HFFc6 (cell line): ENCODE data around the gene KAT8. TPM values are rescaled to one million over a fixed set of nuclear protein-coding genes. Genes with fewer than 3 reads are reported as not detected.

Source experiments
- DNase-seq: peaks from one replicate; pipeline ENCODE4 v3.0.0-alpha.2; 2018
- H3K27ac Mint-ChIP-seq: 2 replicates; pipeline ENCODE4 v1.8.0; 2020; ENCODE audit warnings: mild to moderate bottlenecking, mixed read lengths
- H3K27me3 Mint-ChIP-seq: 2 replicates; pipeline ENCODE4 v1.8.0; 2021; ENCODE audit warnings: mild to moderate bottlenecking, moderate library complexity, mixed read lengths; ENCODE audit not compliant: insufficient read depth
- H3K36me3 Mint-ChIP-seq: 2 replicates; pipeline ENCODE4 v1.8.0; 2021; ENCODE audit warnings: low read depth, mixed read lengths
- H3K4me1 Mint-ChIP-seq: 2 replicates; pipeline ENCODE4 v1.8.0; 2020; ENCODE audit warnings: low read depth, mixed read lengths
- H3K4me3 Mint-ChIP-seq: 2 replicates; pipeline ENCODE4 v1.8.0; 2020; ENCODE audit warnings: mild to moderate bottlenecking, moderate library complexity, mixed read lengths
- H3K9me3 Mint-ChIP-seq: 2 replicates; pipeline ENCODE4 v1.8.0; 2020; ENCODE audit warnings: mild to moderate bottlenecking, mixed read lengths
- CTCF ChIP-seq: fragments of 200-600 bp; sonication (generic); IDR thresholded peaks from 2 replicates; pipeline ENCODE4 v1.5.0; 2021; ENCODE audit warnings: antibody characterized with exemption, mild to moderate bottlenecking
- total RNA-seq, 6 experiments: library from RNA; stranded (reverse); fragmentation: NEBNext Ultra II Directional; extraction: Animal tissue kit (Norgen Biotek cat#: 25700); gene quantifications; 2 replicates in 1 of 6; 3 replicates in 5 of 6; pipeline ENCODE4 v1.2.3, GENCODE V29; 2021

KAT8 gene
- total RNA-seq, 6 experiments from 2014 or later: 28.1 to 31.8 (median 29.6) TPM

GRCh38 chr16:31127182-31127581 is 9.7 kb downstream of the KAT8 start:
- Mint-ChIP-seq H3K4me3 (no peak overlapping the region), H3K36me3 (peaks cover 2% of the 10 kb centered on the region; the same call in 1 of the 2 replicates), H3K9me3 (no peaks in the 10 kb centered on the region), H3K27me3 (peaks cover 4% of the 10 kb centered on the region; the same call in 1 of the 2 replicates), H3K27ac (no peak overlapping the region; the same call in 1 of the 2 replicates), H3K4me1 (no peaks in the 10 kb centered on the region)
- no peak for DNase-seq
- no peak for TF ChIP-seq CTCF

- H3K27ac Mint-ChIP-seq: peak overlapping the region; percentile 12; the same call in 1 of the 2 replicates
- no peak for DNase-seq
- H3K4me3 Mint-ChIP-seq: no peak overlapping the region
- H3K36me3 Mint-ChIP-seq: no peaks in the 10 kb centered on the region
- TF ChIP-seq CTCF: no peak
- H3K9me3 Mint-ChIP-seq: no peaks in the 10 kb centered on the region
- peaks cover 6% of the 10 kb centered on the region for H3K27me3 Mint-ChIP-seq
- peaks cover 4% of the 10 kb centered on the region for H3K4me1 Mint-ChIP-seq
These were observed 11.5 kb downstream of the KAT8 start for GRCh38 chr16:31128711-31129567.

GRCh38 chr16:31129568-31130335 is 12.3 kb downstream of the KAT8 start:
- Mint-ChIP-seq H3K4me3 (no peak overlapping the region), H3K9me3 (no peaks in the 10 kb centered on the region), H3K27ac (no peak overlapping the region), H3K4me1 (peaks cover 8% of the 10 kb centered on the region), H3K36me3 (no peaks in the 10 kb centered on the region), H3K27me3 (peaks cover 13% of the 10 kb centered on the region)
- DNase-seq: no peak
- no peak for TF ChIP-seq CTCF

GRCh38 chr16:31130336-31130891 is 12.9 kb downstream of the KAT8 start:
- Mint-ChIP-seq H3K27ac (no peak overlapping the region), H3K4me3 (no peak overlapping the region)

More at GRCh38 chr16:31130336-31130891, 12.9 kb downstream of the KAT8 start:
- Mint-ChIP-seq H3K36me3 (no peaks in the 10 kb centered on the region), H3K4me1 (peaks cover 8% of the 10 kb centered on the region), H3K9me3 (no peaks in the 10 kb centered on the region), H3K27me3 (peaks cover 13% of the 10 kb centered on the region)
- TF ChIP-seq CTCF: no peak
- DNase-seq: no peak
